Suprapubic skin (tissue), 4 donors: ENCODE results near the gene AFAP1L2.

Source experiments
- CTCF ChIP-seq, 2 donors: fragments of 200-600 bp in 1 of 2; fragments of 450-650 bp in 1 of 2; sonication (generic) in 1 of 2; IDR thresholded peaks; one replicate each; pipeline ENCODE4 v1.5.1; 2016 to 2019; ENCODE audit warnings: antibody characterized with exemption in 2 of 2, mild to moderate bottlenecking in 1 of 2, moderate library complexity in 1 of 2
- POLR2A ChIP-seq, 2 donors: fragments of 450-650 bp; IDR thresholded peaks; one replicate each; pipeline ENCODE4 v1.6.1; 2017; ENCODE audit warnings: antibody characterized with exemption in 2 of 2, mild to moderate bottlenecking in 2 of 2, moderate library complexity in 2 of 2
- POLR2AphosphoS5 ChIP-seq, 3 donors: sonication (generic); formaldehyde crosslinking; IDR thresholded peaks; one replicate each; pipeline ENCODE4 v1.6.1; 2017; ENCODE audit warnings: antibody characterized with exemption in 3 of 3

- no peak for TF ChIP-seq POLR2A (IDR thresholded peaks at IDR 0.05)
- TF ChIP-seq POLR2AphosphoS5 (IDR thresholded peaks at IDR 0.05), result no peak
- no peak for TF ChIP-seq CTCF (IDR thresholded peaks at IDR 0.05)
Measured at GRCh38 chr10:114448897-114449296, 44.6 kb upstream of the AFAP1L2 start.
